HFFc6 (cell line): ENCODE measurements around the gene CACNA1H. TPM values are rescaled to one million over a fixed set of nuclear protein-coding genes. Genes with fewer than 3 reads are reported as not detected.

Source experiments
- DNase-seq: peaks from one replicate; pipeline ENCODE4 v3.0.0-alpha.2; 2018
- H3K27ac Mint-ChIP-seq: 2 replicates; pipeline ENCODE4 v1.8.0; 2020; ENCODE audit warnings: mild to moderate bottlenecking, mixed read lengths
- H3K27me3 Mint-ChIP-seq: 2 replicates; pipeline ENCODE4 v1.8.0; 2021; ENCODE audit warnings: mild to moderate bottlenecking, moderate library complexity, mixed read lengths; ENCODE audit not compliant: insufficient read depth
- H3K36me3 Mint-ChIP-seq: 2 replicates; pipeline ENCODE4 v1.8.0; 2021; ENCODE audit warnings: low read depth, mixed read lengths
- H3K4me1 Mint-ChIP-seq: 2 replicates; pipeline ENCODE4 v1.8.0; 2020; ENCODE audit warnings: low read depth, mixed read lengths
- H3K4me3 Mint-ChIP-seq: 2 replicates; pipeline ENCODE4 v1.8.0; 2020; ENCODE audit warnings: mild to moderate bottlenecking, moderate library complexity, mixed read lengths
- H3K9me3 Mint-ChIP-seq: 2 replicates; pipeline ENCODE4 v1.8.0; 2020; ENCODE audit warnings: mild to moderate bottlenecking, mixed read lengths
- total RNA-seq, 6 experiments: library from RNA; stranded (reverse); fragmentation: NEBNext Ultra II Directional; extraction: Animal tissue kit (Norgen Biotek cat#: 25700); gene quantifications; 2 replicates in 1 of 6; 3 replicates in 5 of 6; pipeline ENCODE4 v1.2.3, GENCODE V29; 2021
- TF ChIP-seq, protein P1 (sequence below): fragments of 200-600 bp; sonication (generic); IDR thresholded peaks from 2 replicates; pipeline ENCODE4 v1.5.0; 2021; ENCODE audit warnings: antibody characterized with exemption, mild to moderate bottlenecking

CACNA1H gene
- total RNA-seq, 6 experiments from 2014 or later = 0.03 to 0.05 TPM; not detected in 4

DNA sequence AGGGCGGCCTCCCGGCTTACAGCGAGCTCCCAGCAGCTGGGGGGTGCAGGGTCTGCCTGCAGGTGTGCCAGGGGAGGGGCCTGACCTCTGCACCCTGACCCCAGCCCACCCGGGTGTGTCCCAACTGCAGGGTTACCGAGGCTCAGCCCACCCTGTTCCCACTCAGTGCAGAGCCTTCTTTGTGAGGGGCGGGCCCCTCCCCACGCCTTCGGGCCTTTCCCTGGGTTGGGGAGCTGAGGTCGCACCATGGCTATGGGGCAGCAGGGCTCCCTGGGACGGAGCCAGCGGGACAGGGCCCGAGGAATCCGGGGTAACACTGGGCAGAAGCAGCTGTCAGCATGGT lies 17.1 kb downstream of the CACNA1H start:
- Mint-ChIP-seq H3K4me3 (no peak overlapping the region), H3K9me3 (no peaks in the 10 kb centered on the region), H3K27ac (no peak overlapping the region), H3K36me3 (no peaks in the 10 kb centered on the region), H3K4me1 (no peaks in the 10 kb centered on the region; the same call in 1 of the 2 replicates), H3K27me3 (peaks cover 13% of the 10 kb centered on the region; the same call in 1 of the 2 replicates)
- TF ChIP-seq, protein P1, sequence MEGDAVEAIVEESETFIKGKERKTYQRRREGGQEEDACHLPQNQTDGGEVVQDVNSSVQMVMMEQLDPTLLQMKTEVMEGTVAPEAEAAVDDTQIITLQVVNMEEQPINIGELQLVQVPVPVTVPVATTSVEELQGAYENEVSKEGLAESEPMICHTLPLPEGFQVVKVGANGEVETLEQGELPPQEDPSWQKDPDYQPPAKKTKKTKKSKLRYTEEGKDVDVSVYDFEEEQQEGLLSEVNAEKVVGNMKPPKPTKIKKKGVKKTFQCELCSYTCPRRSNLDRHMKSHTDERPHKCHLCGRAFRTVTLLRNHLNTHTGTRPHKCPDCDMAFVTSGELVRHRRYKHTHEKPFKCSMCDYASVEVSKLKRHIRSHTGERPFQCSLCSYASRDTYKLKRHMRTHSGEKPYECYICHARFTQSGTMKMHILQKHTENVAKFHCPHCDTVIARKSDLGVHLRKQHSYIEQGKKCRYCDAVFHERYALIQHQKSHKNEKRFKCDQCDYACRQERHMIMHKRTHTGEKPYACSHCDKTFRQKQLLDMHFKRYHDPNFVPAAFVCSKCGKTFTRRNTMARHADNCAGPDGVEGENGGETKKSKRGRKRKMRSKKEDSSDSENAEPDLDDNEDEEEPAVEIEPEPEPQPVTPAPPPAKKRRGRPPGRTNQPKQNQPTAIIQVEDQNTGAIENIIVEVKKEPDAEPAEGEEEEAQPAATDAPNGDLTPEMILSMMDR = no peak
- no peak for DNase-seq

DNA sequence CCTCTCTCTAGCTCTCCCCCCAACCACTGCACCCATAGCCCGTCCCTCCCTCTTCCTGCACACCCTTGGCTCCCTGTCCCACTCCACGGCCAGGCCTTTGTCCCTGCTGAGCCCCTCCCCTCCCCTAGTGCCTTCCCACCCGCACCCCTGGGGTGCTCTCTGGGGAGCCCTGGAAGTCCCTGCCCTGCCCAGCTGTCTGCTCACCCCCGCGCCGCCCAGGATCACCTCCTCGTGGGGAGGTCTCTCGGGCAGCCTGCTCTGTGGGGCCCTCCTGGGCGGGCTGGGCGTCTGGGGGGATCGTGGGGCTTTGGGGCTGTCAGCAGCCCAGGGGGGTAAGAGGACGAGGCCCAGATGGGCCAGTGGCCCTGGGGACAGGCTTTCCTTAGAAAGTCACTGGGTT lies 18.1 kb downstream of the CACNA1H start:
- Mint-ChIP-seq H3K36me3 (no peaks in the 10 kb centered on the region), H3K9me3 (no peaks in the 10 kb centered on the region), H3K4me3 (no peak overlapping the region), H3K27ac (no peak overlapping the region), H3K27me3 (peaks cover 10% of the 10 kb centered on the region), H3K4me1 (no peaks in the 10 kb centered on the region; the same call in 1 of the 2 replicates)
- no peak for DNase-seq
- TF ChIP-seq, protein P1 = no peak

DNA sequence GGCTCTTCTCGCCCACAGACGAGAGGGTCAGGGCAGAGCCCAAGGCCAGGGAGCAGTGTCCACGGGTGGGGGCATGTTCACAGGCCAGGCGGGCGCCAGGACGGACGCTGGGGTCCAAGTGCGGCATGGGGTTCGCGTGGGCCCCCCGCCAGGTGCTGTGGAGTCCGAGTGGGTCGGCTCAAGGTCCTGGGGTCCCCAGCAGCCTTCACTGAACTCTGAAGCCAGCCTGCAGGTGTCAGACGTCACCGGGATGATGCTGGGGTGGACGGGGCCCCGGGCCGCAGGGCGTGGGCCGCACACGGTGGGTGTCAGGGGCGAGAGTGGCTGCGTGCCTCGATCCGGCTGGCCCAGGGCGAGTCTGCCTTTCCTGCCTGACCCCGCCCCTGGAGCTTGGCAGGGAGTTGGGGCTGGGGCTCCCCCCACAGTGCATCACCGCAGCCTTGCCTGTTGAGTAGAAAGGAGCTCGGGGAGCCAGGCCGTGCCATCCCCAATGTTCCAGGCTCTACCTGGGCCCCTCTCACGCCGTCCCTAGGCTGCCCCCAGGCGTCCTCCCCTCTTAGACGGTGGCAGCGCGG lies 19.0 kb downstream of the CACNA1H start:
- Mint-ChIP-seq H3K4me3 (no peak overlapping the region), H3K27ac (no peak overlapping the region), H3K4me1 (no peaks in the 10 kb centered on the region; the same call in 1 of the 2 replicates), H3K27me3 (peaks cover 4% of the 10 kb centered on the region), H3K9me3 (no peaks in the 10 kb centered on the region), H3K36me3 (no peaks in the 10 kb centered on the region)
- TF ChIP-seq, protein P1 = no peak
- no peak for DNase-seq

DNA sequence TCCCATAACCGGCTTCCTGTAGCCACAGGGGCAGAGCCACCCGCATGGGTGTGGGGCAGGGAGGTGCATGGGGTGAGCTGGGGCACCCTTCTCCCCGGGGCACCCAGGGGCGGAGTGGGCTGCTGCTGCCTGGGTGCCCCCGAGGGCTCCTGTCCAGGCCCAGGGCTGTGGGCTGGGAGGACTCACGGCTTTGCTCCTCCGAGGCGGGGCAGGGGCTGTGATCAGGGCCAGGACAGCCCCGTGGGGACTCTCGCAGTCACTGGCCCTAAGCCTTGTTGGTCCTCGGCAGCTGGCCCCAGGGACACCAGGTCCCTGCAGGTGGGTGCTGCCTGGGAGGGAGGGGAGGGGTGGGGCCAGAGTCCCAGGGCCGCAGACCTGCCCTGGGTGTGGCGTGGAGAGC lies 19.7 kb downstream of the CACNA1H start:
- Mint-ChIP-seq H3K36me3 (no peaks in the 10 kb centered on the region), H3K27me3 (peaks cover 4% of the 10 kb centered on the region), H3K4me3 (no peak overlapping the region), H3K9me3 (no peaks in the 10 kb centered on the region), H3K4me1 (no peaks in the 10 kb centered on the region; the same call in 1 of the 2 replicates), H3K27ac (no peak overlapping the region)
- TF ChIP-seq, protein P1 = no peak
- no peak for DNase-seq

DNA sequence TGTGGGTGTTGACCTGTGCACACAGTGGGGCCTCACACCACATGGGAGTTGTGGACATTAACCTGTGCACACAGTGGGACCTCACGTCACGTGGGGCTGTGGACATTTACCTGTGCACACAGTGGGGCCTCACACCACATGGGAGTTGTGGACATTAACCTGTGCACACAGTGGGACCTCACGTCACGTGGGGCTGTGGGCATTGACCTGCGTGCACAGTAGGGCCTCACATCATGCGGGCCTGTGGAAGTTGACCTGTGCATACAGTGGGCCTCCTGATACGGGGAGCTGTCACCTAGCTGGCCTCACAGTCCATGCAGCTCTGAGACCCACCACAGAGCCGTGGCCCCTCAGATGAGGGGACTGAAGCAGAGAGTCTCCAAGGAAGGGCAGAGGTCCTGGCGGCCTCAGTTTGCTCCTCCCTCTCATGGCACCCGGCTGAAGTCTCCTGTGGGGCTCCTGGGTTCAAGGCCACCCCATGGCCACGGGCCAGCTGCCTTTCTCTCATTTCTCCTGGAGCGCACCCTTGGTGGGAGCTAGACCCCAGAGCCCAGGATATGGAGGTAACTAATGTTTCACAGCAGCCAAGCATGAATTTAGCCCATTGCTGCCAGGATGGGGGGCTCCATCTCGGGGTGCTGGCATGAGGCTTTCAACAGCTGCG lies 21.0 kb downstream of the CACNA1H start:
- H3K36me3 Mint-ChIP-seq = no peaks in the 10 kb centered on the region
- no peaks in the 10 kb centered on the region; the same call in 1 of the 2 replicates for H3K4me1 Mint-ChIP-seq
- no peaks in the 10 kb centered on the region for H3K9me3 Mint-ChIP-seq
- TF ChIP-seq, protein P1 = no peak
- H3K27ac Mint-ChIP-seq = no peak overlapping the region
- no peak overlapping the region for H3K4me3 Mint-ChIP-seq
- no peak for DNase-seq
- H3K27me3 Mint-ChIP-seq = peaks cover 4% of the 10 kb centered on the region
